Spleen (tissue), 11 donors: ENCODE measurements around the gene CSNK1A1. TPM values are rescaled to one million over a fixed set of nuclear protein-coding genes. Genes with fewer than 3 reads are reported as not detected.
A peak's percentile ranks its signal among the peaks of the same experiment; 100 is the strongest.
"Not testable (repeated sequence)": the region's sequence is repeated elsewhere in the genome, so short reads cannot be mapped to it uniquely, and the experiment has no call there.

Source experiments
- DNase-seq: peaks from one replicate; pipeline ENCODE4 v3.0.0-alpha.2; 2020
- H3K27ac ChIP-seq, 8 donors: fragments of 200-600 bp; sonication (generic) in 7 of 8; 1 replicate in 4 of 8; 2 replicates in 4 of 8; pipeline versions ENCODE4 v1.5.0 to v1.8.0; 2016 to 2021; ENCODE audit warnings: inconsistent platforms in 4 of 8, mild to moderate bottlenecking in 4 of 8, moderate library complexity in 1 of 8
- H3K27me3 ChIP-seq, 7 donors: fragments of 200-600 bp; sonication (generic) in 6 of 7; replicated peaks in 1 of 7; 1 replicate in 4 of 7; 2 replicates in 3 of 7; pipeline versions ENCODE4 v1.5.0 to v1.8.0; 2016 to 2021; ENCODE audit warnings: inconsistent platforms in 3 of 7, mild to moderate bottlenecking in 1 of 7
- H3K36me3 ChIP-seq, 6 donors: fragments of 200-600 bp; sonication (generic) in 5 of 6; 1 replicate in 4 of 6; 2 replicates in 2 of 6; pipeline versions ENCODE4 v1.5.0 to v1.8.0; 2016 to 2021; ENCODE audit warnings: inconsistent platforms in 2 of 6
- H3K4me1 ChIP-seq, 6 donors: fragments of 200-600 bp; sonication (generic) in 5 of 6; 1 replicate in 3 of 6; 2 replicates in 3 of 6; pipeline versions ENCODE4 v1.5.0 to v1.8.0; 2016 to 2021; ENCODE audit warnings: inconsistent platforms in 3 of 6
- H3K4me3 ChIP-seq, 8 donors: fragments of 200-600 bp; sonication (generic) in 7 of 8; 1 replicate in 4 of 8; 2 replicates in 4 of 8; pipeline versions ENCODE4 v1.5.0 to v1.8.0; 2016 to 2021; ENCODE audit warnings: inconsistent platforms in 4 of 8, mild to moderate bottlenecking in 4 of 8, moderate library complexity in 2 of 8
- H3K9me3 ChIP-seq, 8 donors: fragments of 200-600 bp; sonication (generic) in 7 of 8; 1 replicate in 4 of 8; 2 replicates in 4 of 8; pipeline versions ENCODE4 v1.5.0 to v1.8.0; 2016 to 2021; ENCODE audit warnings: inconsistent platforms in 4 of 8
- CTCF ChIP-seq, 11 experiments: fragments of 200-600 bp in 7 of 11; fragments of 450-650 bp in 4 of 11; sonication (generic) in 4 of 11; IDR thresholded peaks in 8 of 11; conservative IDR thresholded peaks in 3 of 11; 1 replicate in 7 of 11; 2 replicates in 4 of 11; pipeline versions ENCODE4 v1.4.0 to v1.8.0; 2016 to 2021; ENCODE audit warnings: antibody characterized with exemption in 11 of 11, inconsistent platforms in 4 of 11, mild to moderate bottlenecking in 1 of 11
- POLR2A ChIP-seq, 3 donors: fragments of 450-650 bp; IDR thresholded peaks; one replicate each; pipeline ENCODE4 v1.5.1; 2017; ENCODE audit warnings: antibody characterized with exemption in 3 of 3, mild to moderate bottlenecking in 1 of 3
- POLR2AphosphoS5 ChIP-seq, 3 donors: sonication (generic); formaldehyde crosslinking; IDR thresholded peaks; one replicate each; pipeline ENCODE4 v1.5.1; 2017; ENCODE audit warnings: antibody characterized with exemption in 3 of 3
- WGBS, 5 donors: extraction: QIAGEN DNeasy Blood & Tissue Kit in 3 of 5; methylation state at CpG; one replicate each; pipeline versions ENCODE4 v1.1.5 to v1.1.7; 2013 to 2018; 5-methylcytosine and 5-hydroxymethylcytosine counted together
- intact Hi-C: fragments of 100-400 bp; cut with DNase I; formaldehyde crosslinking; loops from one replicate; pipeline ENCODE4 v1.15.0; 2023; ENCODE audit warnings: low total_unique reads
- polyA plus RNA-seq, 3 donors: library from polyadenylated mRNA; stranded (reverse); fragments of 200-250 nt; gene quantifications; one replicate each; pipeline ENCODE4 v1.2.1, GENCODE V29; 2013
- total RNA-seq, 7 donors: library from RNA; depleted of rRNA in 3 of 7; stranded (reverse); fragments of >200 nt in 3 of 7; fragmentation: NEBNext Ultra II Directional in 4 of 7; extraction: Animal tissue kit (Norgen Biotek cat#: 25700) in 4 of 7; gene quantifications; one replicate each; pipeline versions ENCODE4 v1.1.0 to v1.2.1, GENCODE V29; 2016 to 2021
- donor health status: healthy with polysubstance abuse.
- donor health status: DM: no; HTN: no; CAD: no; lungs with moderate emphysema.
- donor health status: DM: no; HTN: no; CAD: no.
- donor health status: Bipolar disorder and iron deficiency.
- donor health status: healthy.
- donor health status: DM: no; HTN: no; CAD: no.
- donor health status: DM: yes; HTN: yes; CAD: no.

CSNK1A1 gene
- total and polyA plus RNA-seq, 10 donors = 31.9 to 223 (median 185) TPM

DNA sequence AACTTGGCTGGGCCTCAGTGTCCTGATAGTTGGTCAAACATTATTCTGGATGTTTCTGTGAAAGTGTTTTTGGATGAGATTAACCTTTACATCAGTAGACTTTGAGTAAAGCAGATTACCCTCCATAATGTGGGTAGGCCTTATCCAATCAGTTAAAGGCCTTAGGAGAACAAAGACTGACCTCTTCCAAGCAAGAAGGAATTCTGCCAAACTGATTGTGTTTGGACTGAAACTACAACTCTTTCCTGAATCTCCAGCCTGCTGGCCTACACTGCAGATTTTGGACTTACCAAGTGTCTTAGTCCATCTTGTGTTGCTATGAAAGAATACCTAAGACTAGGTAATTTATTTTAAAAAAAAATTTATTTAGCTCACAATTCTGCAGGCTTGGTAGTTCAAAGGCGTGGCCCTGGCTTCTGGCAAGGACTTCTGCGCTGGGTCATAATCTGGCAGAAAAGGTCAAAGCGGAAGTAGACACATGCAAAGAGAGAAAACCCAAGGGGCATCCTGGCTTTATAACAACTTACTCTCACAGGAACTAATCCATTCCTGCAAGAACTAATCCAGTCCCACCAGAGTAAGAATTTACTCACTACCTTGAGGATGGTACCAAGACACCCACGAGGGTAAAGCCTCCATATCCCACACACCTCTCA, 21.5 kb upstream of the CSNK1A1 start:
- Histone ChIP-seq H3K27ac (no peak overlapping the region), H3K27me3 (no peaks in the 10 kb centered on the region), H3K4me3 (no peak overlapping the region), H3K36me3 (no peaks in the 10 kb centered on the region), H3K4me1 (no peaks in the 10 kb centered on the region), H3K9me3 (no peaks in the 10 kb centered on the region)
- intact Hi-C loops = no loop called here
- no peak for DNase-seq
- WGBS, 5 donors = 81 to 93% (median 86%) methylated on average over 4 of the region's 4 CpGs
- TF ChIP-seq POLR2AphosphoS5 (IDR thresholded peaks at IDR 0.05) (no peak), POLR2A (IDR thresholded peaks at IDR 0.05) (no peak), CTCF (IDR thresholded peaks at IDR 0.05 in 8 of 11, conservative IDR thresholded peaks at IDR 0.05 in 3 of 11) (no peak)

- intact Hi-C loops = no loop called here
- Histone ChIP-seq H3K27me3 (no peaks in the 10 kb centered on the region), H3K9me3 (no peaks in the 10 kb centered on the region), H3K27ac (no peak overlapping the region), H3K36me3 (no peaks in the 10 kb centered on the region), H3K4me3 (no peak overlapping the region), H3K4me1 (no peaks in the 10 kb centered on the region)
- TF ChIP-seq POLR2A (IDR thresholded peaks at IDR 0.05) = no peak
- no peak for TF ChIP-seq POLR2AphosphoS5 (IDR thresholded peaks at IDR 0.05)
- no peak for TF ChIP-seq CTCF (IDR thresholded peaks at IDR 0.05 in 8 of 11, conservative IDR thresholded peaks at IDR 0.05 in 3 of 11)
- DNase-seq = no peak
These were observed 20.9 kb upstream of the CSNK1A1 start for GRCh38 chr5:149572170-149572569.

DNA sequence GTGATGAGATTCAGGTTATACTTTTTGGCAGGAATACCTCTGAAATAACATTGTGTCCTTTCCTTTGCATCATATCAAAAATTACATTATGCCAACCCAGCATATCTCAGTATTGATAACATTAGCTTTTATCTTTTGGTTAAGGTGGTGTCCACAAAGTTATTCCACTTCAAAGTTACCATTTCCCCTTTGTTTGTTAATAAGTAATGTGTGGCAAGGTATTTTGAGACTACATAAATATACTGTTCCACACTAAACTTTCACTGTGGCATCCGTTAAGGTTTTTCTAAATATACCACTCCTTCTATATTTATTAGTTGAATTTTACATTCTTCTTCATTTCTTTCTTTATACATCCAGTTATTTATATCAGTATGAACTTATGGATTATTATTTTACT, 16.0 kb upstream of the CSNK1A1 start:
- Histone ChIP-seq H3K27ac (no peak overlapping the region), H3K27me3 (no peaks in the 10 kb centered on the region), H3K4me1 (peaks cover 0 to 24% (median 10%) of the 10 kb centered on the region in 6 donors), H3K9me3 (no peaks in the 10 kb centered on the region), H3K36me3 (no peaks in the 10 kb centered on the region), H3K4me3 (no peak overlapping the region)
- 66 to 87% (median 81%) methylated on average over 1 of the region's 1 CpG for WGBS, 5 donors
- DNase-seq = no peak
- TF ChIP-seq POLR2AphosphoS5 (IDR thresholded peaks at IDR 0.05) (no peak), CTCF (IDR thresholded peaks at IDR 0.05 in 8 of 11, conservative IDR thresholded peaks at IDR 0.05 in 3 of 11) (no peak), POLR2A (IDR thresholded peaks at IDR 0.05) (no peak)
- intact Hi-C loops = loop anchor here (5.0 to 10.0 kb wide), 2 partner anchors 185 to 432 kb away; no protein-coding TSS in a partner anchor

GRCh38 chr5:149564542-149565140, 13.4 kb upstream of the CSNK1A1 start:
- intact Hi-C loops = loop anchor here (5.0 to 10.0 kb wide), 4 partner anchors 122 to 430 kb away; no protein-coding TSS in a partner anchor
- H3K4me3 ChIP-seq, DNase-seq, H3K9me3 ChIP-seq, H3K27me3 ChIP-seq, H3K27ac ChIP-seq, H3K36me3 ChIP-seq: not testable (repeated sequence)
- peak; percentile 60 to 89 (median 78) for TF ChIP-seq CTCF (IDR thresholded peaks at IDR 0.05 in 8 of 11, conservative IDR thresholded peaks at IDR 0.05 in 3 of 11)
- peaks cover 3 to 40% (median 23%) of the 10 kb centered on the region in 6 donors for H3K4me1 ChIP-seq
- 52 to 62% (median 60%) methylated on average over 15 of the region's 15 CpGs for whole genome bisulfite sequencing, 5 donors
